ENCODE measurements around the gene ETFB. TPM values are rescaled to one million over a fixed set of nuclear protein-coding genes. Genes with fewer than 3 reads are reported as not detected.

ETFB gene
- total RNA-seq, 1 donor from 2014 or later: 497 TPM

DNA sequence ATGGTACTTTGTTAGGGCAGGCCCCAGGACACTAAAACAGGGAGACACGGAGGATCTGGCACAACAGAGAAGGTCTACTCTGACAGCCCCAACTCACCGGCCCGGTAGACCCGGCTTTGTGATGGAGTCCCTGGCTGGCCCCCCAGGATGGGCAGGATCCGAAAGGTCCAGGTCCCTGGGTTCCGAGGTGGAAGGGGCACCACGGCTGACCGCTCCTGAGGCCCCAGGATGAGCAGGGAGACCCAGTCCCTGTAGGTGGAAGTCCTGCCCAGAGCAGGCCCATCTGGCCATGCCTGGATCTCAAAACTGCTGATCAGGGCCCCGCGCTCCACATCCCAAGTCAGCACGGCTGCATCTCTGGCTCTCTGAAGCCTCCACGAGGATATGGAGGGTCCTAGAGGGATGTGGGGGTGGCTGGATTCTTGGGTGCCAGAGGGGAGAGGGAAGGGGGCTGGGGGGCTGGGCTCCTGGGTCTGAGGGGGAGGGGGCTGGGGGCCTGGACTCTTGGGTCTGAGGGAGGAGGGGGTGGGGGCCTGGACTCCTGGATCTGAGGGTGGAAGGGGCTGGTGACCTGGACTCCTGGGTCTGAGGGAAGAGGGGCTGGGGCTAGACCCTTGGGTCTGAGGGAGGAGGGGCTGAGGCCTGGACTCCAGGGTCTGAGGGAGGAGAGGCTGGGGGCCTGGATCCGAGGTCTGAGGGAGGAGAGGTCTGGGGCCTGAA lies 28.9 kb downstream of the ETFB start:
- intact Hi-C loops (cut with DNase I): no loop called here
- ATAC-seq: no peak

DNA sequence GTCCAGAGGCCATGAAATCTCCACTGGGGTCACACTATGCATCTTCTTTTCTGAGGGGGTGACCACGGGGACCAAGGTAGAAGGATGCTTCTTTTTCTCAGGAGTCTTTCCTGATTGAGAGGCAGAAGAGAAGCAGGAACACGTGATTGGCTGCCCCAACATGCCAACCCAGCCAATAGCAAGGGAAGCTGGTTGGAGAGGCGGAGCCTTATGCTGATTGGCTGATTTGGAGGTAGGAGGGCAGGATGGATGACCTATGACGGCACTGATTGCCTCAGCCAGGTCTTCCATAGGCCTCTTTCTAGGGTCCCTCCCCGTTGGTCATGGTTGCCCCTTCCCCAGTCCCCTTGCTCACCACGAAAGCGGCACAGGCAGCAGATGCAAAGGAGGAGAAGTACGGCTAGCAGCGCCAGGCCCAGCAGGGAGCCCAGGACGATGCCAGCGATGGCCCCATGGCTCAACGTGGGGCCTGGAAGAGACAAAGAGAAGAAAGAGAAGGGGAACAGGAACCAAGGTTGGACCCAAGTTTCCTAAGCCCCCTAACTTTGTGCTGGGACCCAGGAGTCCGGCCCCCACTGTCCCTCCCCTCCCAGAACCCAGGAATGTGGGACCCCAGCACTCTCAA lies 32.2 kb downstream of the ETFB start:
- intact Hi-C loops (cut with DNase I): no loop called here
- no peak for ATAC-seq
- DNase-seq (ENCODE audit: missing footprints): no peak

More for the DNA sequence above, 28.9 kb downstream of the ETFB start:
- DNase-seq (ENCODE audit: missing footprints): no peak

DNA sequence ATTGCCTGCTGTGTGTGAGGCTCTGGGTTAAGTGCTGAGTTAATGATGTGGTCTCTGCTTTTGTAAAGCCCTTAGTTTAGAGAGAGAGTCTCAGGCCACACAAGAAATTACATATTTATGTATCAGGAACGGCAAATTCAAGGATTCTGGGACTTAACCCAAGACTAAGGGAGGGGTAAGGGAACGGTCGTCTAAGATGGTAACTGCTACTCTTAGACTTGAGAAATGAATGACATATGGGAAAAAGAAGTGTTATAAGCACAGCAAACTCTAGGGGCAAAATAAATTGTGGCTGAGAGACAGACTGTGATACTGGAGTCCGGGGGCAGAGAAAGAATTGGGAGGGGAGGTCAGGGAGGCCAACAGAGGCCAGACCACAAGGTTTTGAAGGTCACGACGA lies 34.5 kb downstream of the ETFB start:
- intact Hi-C loops (cut with DNase I): no loop called here
- DNase-seq (ENCODE audit: missing footprints) (no peak), ATAC-seq (no peak)

DNA sequence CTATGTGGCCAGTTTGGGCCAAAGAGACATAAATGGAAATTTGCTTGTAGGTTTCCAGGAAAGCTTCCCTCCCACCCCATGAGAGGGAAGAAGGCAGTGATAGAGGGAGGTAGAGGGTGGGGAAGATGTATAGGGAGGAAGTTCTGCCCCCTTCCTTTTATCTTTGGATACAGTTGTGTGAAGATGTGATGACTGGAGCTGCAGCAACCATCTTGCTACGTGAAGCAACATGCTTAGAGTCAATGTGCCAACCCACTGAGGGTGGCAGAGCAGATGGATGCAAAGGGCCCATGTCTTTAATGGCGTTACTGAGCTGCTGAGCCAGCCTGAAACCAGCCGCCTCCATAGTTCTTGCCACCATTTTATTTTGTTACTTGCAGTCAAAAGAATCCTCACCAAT lies 35.0 kb downstream of the ETFB start:
- ATAC-seq (no peak), DNase-seq (ENCODE audit: missing footprints) (no peak)
- intact Hi-C loops (cut with DNase I): no loop called here

DNA sequence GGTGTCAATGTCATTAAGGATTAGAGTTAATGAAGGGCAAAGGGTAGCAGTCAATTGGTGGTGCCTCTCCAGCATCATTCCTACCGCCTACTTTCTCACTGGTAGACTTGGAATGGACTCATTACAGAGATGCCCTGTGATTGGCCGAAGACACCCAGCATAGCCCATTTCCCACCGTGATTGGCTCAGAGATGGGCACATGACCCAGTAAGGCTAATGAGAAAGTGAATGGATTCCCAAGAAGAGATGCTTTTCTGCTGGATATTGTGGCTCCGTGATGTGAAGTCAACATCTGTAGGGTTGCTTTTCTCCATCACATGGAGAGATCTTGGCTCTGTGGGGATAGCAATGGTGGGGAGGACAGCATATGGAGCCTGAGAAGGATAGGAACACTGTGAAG lies 35.8 kb downstream of the ETFB start:
- intact Hi-C loops (cut with DNase I): no loop called here
- DNase-seq (ENCODE audit: missing footprints) (no peak), ATAC-seq (no peak)

DNA sequence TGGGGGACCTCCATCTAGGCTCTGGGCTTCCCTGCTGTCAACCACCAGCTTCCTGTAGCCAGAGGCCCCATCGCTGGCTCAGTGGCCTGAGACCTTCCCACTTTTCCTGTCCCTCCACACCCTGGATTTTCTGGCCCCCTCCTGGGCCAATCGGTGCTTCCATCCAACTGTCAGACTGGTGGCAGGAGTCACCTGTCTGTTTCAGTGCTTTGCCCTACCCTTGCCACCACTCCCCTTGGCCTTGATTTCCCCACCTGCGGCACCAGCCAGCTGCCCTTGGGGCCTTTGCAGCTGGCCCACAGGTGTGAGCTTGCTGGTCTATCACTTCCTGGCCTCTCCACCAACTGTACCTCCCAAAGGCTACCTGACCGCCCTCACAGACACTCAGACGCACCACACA lies 36.8 kb downstream of the ETFB start:
- intact Hi-C loops (cut with DNase I): no loop called here
- DNase-seq (ENCODE audit: missing footprints) (no peak), ATAC-seq (no peak)

DNA sequence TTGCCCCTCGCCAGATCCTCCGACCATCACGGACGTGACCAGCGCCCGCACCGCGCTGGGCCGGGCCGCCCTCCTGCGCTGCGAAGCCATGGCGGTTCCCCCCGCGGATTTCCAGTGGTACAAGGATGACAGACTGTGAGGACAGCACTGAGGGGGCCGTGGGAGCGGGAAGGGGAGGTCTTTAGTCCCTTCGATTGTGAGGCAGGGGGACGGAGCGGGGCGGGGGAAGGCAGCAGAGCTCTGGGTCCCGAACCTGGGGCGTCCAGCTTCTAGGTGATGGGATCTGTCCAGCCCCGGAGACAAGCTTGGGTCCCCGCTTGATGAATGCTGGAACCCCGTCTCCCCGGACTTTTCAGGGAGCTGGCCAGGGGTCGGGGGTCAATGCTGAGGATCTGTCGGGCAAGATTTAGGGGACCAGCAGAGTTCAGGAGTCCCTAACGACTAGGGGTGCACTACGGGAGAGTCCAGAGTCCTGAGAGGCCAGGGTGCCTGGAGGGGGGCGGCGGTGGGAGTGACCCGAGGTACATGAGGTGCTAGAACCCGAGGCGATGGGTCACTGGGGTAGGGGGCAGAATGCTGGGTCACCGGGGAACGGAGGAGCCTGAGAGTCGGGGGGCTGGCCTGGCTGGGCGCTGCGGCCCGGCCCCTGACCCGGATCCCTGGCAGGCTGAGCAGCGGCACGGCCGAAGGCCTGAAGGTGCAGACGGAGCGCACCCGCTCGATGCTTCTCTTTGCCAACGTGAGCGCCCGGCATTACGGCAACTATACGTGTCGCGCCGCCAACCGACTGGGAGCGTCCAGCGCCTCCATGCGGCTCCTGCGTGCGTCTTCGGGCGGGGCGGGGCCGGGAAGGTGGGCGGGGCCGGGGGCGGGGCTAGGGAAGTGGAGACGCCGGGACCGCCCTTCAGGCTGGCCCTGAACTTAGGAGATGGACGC lies 38.9 kb downstream of the ETFB start:
- intact Hi-C loops (cut with DNase I): no loop called here
- no peak for ATAC-seq
- peak; percentile 80 for DNase-seq (ENCODE audit: missing footprints)

DNA sequence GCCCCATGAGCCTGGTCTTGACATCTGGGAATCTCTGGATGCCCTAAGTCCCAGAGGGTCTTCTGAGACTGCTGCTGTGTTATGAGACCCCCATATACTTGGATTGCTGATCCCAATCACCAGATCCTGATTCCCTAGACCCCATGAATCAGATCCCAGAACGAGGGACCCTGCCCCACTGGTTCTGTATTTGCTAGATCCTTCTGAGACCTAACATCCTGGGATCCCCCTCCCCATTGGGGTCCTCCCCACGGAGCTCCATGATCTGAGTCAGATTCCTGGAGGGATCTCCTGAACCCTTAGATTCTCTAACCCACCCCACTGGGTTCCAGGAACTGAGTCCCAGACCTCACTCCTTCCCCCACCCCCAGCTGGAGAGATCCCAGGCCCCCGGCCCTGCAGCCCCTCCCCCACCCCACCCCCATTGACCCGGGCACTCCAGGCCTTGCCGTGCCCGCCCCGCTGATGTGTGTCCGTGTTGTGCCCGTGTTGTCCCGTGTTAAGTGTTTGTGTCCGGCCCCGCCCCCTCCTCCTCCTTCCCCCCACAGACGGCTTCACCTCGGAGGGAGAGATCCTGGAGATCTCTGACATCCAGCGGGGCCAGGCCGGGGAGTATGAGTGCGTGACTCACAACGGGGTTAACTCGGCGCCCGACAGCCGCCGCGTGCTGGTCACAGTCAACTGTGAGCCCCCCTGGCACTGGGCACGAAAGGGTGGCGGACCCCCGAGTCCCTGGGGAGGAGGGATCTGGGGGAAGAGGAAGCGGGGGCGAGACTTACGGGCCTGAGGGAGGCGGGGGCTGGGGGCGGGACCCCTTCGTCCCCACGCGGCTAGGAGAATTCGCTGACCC lies 39.7 kb downstream of the ETFB start:
- intact Hi-C loops (cut with DNase I): no loop called here
- ATAC-seq (no peak), DNase-seq (ENCODE audit: missing footprints) (no peak)

DNA sequence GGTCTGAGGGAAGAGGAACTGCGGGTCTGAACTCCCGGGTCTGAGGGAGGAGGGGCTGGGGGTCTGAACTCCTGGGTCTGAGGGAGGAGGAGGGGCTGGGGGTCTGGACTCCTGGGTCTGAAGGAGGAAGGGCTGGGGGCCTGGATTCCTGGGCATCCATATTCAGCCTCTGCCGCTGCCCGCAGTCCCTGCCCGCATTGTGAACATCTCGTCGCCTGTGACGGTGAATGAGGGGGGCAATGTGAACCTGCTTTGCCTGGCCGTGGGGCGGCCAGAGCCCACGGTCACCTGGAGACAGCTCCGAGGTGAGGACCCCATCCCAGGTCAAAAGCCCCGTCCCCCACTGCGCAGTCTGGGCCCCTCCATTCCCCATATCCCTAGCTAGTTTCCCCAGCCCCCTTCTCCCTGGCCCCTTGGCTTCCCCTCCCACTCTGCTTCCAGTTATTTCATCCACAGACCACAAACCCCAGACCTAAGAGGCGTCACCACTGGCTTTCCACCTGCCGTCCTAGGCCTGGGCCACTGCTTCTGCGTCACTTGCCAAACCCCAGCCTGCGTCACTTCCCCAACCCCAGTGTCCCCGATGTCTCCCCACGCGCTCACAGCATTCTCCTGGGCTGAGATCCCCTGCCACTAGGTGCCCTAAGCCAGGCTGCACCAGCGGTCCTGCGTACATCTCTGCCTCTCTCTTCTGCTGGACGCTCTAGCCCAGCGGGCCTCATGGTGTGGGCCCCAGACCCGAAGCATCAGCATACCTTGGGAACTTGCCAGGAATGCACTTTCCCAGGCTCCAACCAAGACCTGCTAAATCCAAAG lies 40.8 kb downstream of the ETFB start:
- DNase-seq (ENCODE audit: missing footprints) (no peak), ATAC-seq (no peak)
- intact Hi-C loops (cut with DNase I): no loop called here

DNA sequence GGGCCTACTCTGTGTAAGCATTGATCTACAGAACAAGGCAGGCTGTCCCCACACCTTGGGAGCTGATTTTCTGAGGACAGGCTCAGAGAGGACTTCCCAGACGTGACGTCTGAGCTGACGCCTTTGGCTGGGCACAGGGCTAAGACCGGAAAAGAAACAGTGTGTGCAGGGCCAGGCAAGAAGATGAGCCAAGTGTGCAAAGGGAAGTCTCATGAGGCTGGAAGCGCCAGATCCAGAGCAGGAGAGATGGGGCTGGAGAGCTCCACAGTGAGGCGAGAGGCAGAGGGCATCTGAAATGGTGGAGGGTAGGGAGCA lies 42.1 kb downstream of the ETFB start:
- intact Hi-C loops (cut with DNase I): no loop called here
- DNase-seq (ENCODE audit: missing footprints): no peak
- no peak for ATAC-seq

DNA sequence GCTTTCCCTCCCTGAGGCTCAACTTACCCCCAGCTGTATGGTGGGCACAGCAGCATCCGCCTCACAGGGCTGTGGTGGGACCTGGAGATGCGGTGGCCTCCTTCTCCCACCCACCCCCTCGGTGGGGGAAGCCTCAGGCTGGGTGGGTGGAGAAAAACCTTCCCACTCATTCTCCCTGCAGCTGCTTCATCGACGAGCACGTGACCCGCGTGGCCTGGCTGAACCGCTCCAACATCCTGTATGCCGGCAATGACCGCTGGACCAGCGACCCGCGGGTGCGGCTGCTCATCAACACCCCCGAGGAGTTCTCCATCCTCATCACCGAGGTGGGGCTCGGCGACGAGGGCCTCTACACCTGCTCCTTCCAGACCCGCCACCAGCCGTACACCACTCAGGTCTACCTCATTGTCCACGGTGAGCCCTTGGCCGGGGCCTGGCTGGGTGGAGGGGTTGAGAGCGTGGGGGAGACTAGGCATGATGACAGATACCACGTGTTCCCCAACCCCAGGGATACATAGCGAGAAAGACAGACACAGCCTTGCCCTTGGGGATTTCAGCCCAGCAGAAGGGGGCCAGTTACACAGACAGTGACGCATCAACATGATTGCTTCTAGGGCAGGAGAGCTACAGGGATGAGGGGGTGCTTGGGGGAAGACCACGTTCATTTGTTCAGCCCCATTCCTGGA lies 42.6 kb downstream of the ETFB start:
- intact Hi-C loops (cut with DNase I): no loop called here
- ATAC-seq (no peak), DNase-seq (ENCODE audit: missing footprints) (no peak)

DNA sequence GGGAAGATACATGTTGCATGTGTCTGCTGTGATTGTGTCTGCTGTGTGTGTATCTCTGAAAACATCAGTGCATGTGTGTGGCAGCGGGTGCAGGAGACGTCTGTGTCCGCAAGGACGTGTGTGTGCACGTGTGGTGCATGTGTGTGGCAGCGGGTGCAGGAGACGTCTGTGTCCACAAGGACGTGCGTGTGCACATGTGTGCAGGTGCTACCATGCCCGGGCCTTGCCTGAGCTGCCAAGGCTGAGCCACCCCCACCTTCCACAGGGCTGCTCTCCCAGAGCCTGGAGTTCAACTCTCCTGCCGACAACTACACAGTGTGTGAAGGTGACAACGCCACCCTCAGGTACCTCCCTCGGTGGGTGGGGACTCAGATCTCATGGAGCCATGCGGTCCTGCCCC lies 44.4 kb downstream of the ETFB start:
- no peak for ATAC-seq
- intact Hi-C loops (cut with DNase I): no loop called here
- DNase-seq (ENCODE audit: missing footprints): no peak

DNA sequence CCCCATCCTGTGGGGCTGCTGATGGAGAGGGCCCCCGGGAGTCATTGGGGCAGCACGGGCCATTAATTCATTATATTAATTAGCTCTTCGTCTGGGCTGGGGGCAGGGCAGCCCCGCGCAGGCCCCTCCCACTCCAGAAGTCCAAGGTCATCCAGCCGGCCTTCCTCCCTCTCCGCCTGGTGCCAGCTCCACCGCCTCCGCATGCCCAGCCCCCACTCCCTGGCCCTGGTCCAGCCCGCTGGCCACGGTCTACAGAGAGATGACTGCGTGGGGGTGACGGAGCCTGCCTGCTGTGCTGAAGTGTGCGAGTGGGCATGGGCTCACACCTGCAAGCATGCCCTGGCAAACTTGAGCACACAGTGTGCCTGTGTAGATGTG lies 45.9 kb downstream of the ETFB start:
- no peak for ATAC-seq
- DNase-seq (ENCODE audit: missing footprints): no peak
- intact Hi-C loops (cut with DNase I): no loop called here

DNA sequence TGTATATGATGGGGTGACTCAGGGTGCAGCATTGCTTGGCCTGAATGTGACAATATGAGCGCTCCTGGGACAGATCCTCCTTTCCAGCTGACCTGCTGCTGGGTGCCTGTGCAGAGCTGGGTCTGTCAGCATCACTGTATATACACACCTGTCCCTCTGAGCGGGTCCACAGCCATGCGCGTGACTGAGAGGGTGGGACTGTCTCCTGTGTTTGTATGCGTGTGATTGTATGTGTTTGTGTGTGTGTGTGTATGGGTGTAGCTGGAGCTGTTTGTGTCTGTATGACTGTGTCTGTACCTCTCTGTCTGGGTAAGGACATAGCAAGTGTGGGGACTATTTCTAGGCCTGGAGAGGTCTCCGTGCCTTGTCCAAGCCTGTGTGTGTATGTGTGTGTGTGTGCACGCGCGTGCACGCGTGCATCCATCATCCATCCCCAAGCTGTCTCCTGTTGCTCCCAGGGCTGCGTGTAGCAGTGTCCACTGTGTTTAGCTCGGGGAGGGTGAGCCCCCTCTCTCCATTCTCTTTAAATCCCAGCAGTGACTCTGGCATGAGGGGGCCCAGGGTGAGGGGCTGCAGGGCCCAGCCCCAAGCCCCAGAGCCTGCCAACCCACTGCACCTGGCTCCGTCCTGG lies 46.4 kb downstream of the ETFB start:
- DNase-seq (ENCODE audit: missing footprints) (no peak), ATAC-seq (no peak)
- intact Hi-C loops (cut with DNase I): no loop called here

DNA sequence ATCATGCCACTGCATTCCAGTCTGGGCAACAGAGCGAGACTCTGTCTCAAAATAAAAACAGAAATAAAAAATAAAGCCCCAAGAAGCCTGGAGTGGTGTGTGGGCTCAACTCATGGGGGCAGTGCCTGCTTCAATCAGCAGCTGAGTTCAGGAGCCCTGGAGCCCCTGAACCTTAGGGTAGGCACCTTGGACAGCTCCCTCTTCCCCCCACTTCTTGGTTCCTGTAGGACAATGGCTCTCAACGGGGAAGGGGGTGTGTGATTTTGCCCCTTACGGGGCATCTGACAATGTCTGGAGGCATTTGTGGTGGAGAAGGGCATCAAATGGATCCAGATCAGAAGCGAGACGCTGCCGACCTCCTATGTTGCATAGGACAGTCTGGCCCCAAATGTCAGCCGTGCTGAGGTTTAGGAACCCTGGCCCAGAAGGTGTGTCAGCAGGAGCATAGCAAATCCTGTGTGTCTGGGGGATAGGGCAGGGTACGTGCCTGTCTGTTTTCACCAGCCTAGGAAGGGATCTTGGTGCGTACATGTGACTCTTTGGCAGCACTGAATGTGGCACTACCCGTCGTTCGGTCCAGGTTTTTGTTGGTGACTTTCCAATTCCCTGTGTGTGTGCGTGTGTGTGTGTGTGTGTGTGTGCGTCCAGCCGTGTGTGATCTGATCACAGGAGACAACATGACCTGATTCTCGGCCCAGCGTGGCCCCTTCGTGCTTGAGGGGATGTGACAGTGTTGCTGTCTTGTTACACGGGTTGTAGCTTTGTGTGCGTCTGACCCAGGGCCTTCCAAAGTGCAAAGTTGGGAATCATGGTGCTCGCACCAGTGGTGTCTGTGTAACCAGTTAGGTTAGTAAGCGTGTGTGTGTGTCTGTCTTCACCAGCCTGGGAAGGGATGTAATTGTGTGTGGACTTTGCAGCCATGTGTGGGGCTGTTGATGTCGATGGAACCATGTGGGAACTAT lies 47.2 kb downstream of the ETFB start:
- ATAC-seq (no peak), DNase-seq (ENCODE audit: missing footprints) (no peak)
- intact Hi-C loops (cut with DNase I): no loop called here

DNA sequence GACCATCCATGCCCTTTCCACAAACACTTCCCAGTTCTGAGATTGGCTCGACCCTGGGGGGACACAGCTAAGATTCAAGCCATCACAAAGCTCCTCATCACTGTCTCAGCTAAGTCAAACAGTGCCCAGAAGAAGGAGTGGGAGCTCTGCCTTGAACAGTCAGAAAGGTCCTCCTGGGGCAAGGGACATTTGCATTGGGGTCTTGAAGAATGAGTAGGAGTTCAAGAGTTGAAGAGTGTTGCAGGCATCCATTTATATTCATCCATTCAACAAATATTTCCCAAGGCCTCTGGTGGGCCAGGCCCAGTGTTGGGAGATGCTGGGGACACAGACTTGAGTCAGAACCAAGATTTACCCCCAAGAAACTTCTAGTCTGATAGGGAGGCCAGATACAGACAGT lies 48.2 kb downstream of the ETFB start:
- ATAC-seq (no peak), DNase-seq (ENCODE audit: missing footprints) (no peak)
- intact Hi-C loops (cut with DNase I): no loop called here
